Ramos (cell line): Measurements from ENCODE around the gene TXNRD1.
"Not testable (repeated sequence)": the region's sequence is repeated elsewhere in the genome, so short reads cannot be mapped to it uniquely, and the experiment has no call there.

ENCODE experiments used
- in situ Hi-C: fragments of 300-500 bp; cut with MboI; formaldehyde crosslinking; loops from one replicate; pipeline ENCODE4 v1.14.3; 2022; ENCODE audit warnings: low sequenced_read_pairs; ENCODE audit not compliant: unreplicated experiment

Gene TXNRD1

DNA sequence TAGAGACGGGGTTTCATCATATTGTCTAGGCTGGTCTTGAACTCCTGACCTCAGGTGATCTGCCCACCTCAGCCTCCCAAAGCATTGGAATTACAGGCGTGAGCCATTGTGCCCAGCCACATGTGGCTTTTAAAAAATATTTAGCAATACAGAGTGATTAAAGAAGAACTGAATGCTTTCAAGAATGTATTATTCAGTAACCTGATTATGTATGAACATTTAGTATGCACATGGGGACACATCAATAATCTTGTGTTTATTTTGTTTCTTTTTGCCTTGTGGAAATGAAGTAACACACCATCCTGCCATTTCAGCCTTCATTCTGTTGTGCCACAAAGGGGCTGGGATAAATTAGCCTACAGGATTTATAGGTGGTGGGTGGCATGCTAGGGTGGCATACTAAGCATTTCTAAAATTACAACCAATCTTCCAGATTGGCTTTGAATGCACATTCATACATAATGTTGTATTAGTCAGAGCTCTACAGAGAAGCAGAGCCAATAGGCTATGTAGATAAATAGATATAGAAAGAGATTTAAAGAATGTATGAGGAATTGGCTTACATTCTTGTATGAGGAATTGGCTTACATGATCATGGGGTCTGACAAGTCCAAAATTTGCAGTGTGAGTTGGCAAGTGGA is 25.5 kb upstream of the TXNRD1 start:
- in situ Hi-C loops, result loop anchor here (10.0 kb wide), 1 partner anchor 865 kb away; no protein-coding TSS in a partner anchor

DNA sequence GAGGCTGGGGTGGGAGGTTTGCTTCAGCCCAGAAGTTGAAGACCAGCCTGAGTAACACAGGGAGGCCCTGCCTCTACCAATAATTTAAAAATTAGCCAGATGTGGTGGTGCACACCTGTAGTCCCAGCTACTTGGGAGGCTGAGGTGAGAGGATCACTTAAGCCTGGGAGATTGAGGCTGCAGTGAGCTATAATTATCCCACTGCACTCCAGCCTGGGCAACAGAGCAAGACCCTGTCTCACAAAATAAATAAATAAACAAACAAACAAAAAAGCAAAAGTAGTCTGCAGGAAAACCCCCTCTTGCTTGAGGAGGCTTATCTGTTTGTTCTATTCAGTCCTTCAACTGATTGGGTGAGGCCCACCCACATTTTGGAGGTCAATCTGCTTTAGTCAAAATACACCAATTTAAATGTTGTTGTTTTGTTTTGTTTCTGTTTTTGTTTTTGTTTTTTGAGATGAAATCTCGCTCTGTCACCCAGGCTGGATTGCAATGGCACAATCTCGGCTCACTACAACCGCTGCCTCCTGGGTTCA is 24.9 kb upstream of the TXNRD1 start:
- in situ Hi-C loops, result loop anchor here (10.0 kb wide), 1 partner anchor 864 kb away; no protein-coding TSS in a partner anchor

DNA sequence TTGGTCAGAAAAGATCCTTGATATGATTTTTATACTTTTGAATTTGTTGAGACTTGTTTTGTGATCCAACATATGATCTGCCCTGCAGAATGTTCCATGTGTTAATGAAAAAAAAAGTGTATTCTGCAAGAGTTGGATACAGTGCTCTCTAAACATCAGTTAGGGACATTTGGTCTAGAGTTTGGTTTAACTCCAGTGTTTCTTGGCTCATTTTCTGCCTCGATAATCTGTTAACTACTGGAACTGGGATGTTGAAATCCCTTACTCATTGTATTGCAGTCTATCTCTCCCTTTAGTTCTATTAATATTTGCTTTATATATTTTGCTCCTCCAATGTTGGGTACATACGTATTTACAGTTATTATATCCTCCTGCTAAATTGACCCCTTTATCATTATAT is 18.3 kb upstream of the TXNRD1 start:
- in situ Hi-C loops, result loop anchor here (10.0 kb wide), 1 partner anchor 858 kb away; no protein-coding TSS in a partner anchor

DNA sequence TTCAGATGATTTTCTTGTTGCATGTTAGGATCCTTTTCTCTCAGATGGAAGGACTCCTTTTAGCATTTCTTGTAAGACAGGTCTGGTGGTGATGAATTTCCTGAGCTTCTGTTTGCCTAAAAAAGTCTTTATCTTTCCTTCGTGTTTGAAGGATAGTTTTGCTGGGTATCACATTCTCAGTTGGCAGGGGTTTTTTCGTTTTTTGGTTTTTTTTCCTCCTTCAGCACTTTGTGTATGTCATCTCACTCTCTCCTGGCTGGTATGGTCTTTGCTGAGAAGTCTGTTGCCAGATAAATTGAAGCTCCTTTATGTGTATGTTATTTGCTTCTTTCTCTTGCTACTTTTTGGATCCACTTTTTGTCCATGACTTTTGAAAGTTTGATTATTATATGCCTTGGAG is 15.6 kb upstream of the TXNRD1 start:
- in situ Hi-C loops, result loop anchor here (5.0 to 10.0 kb wide), 2 partner anchors 162 to 855 kb away; no protein-coding TSS in a partner anchor

DNA sequence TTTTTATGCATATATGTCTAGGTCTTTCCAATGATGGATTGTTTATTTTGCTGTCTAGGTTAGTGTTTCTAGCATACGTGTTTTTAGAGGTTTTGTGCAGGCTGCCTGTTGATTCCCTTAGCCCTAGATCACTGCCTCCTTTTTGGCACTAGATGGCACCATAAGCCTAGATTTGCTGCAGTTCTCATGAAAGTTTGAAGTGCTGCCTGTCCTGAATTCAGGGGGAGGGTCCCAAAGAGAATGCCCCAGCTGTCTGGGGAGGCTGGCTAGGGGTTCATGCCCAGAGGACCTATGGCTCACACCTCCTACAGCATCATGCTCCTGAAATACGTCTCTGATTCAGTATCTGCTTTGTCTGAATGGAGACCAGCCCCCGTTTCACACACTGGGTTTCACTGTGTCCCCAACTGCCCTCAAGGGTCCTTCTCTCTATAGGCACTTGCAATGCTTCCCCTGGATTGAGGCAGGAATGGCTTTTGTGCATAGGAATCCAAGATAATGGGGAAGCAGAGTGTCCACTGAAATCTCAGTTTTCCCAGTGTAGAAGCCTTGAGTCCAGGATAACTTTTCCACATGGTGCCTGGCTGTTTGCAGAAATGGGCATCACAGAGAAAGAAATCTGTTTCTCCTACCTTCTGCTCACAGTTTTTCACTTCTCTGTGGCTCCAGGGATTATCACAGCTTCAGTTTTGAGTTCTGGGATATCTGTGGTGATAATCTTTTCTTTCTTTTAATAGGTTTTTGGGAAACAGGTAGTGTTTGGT is 14.2 kb upstream of the TXNRD1 start:
- in situ Hi-C loops, result loop anchor here (5.0 kb wide), 1 partner anchor 161 kb away; no protein-coding TSS in a partner anchor

DNA sequence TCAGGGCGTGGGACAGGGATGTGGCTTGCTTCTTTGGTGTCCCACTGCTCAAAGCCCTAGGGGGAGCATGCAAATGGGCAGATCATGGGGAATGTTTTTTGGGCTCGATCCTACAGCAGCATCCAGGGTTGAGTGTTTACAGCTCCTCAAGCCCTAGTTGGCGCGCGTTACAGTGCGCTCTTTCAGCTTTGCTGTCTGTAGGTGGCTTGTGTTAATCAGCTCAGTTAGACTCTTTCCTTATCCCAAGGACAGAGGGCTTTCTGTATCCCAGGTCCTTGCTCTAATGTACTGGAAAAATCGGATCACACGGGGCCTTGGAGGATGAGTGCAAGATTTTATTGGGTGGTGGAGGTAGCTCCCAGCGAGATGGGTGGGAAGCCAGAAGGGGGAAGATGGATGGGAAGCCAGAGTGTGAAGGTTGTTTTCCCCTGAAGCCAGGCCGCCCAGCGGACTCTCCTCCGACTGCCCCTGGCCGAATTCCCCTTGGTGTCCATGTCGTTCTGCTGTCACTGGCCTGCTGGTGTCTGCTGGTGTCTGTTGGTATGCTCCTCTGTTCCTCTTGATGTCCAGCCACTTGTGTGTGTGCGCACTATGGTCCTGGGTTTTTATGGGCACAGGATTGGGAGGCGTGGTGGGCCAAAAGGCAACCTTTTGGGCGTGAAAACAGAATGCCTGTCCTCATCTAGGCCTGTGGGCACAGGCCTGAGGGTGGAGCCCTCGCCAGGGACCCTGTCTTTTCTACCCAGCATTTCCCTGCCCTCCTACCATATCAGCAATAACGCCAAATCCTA is 10.7 kb upstream of the TXNRD1 start:
- in situ Hi-C loops, result loop anchor here (5.0 kb wide), 1 partner anchor 157 kb away; no protein-coding TSS in a partner anchor

DNA sequence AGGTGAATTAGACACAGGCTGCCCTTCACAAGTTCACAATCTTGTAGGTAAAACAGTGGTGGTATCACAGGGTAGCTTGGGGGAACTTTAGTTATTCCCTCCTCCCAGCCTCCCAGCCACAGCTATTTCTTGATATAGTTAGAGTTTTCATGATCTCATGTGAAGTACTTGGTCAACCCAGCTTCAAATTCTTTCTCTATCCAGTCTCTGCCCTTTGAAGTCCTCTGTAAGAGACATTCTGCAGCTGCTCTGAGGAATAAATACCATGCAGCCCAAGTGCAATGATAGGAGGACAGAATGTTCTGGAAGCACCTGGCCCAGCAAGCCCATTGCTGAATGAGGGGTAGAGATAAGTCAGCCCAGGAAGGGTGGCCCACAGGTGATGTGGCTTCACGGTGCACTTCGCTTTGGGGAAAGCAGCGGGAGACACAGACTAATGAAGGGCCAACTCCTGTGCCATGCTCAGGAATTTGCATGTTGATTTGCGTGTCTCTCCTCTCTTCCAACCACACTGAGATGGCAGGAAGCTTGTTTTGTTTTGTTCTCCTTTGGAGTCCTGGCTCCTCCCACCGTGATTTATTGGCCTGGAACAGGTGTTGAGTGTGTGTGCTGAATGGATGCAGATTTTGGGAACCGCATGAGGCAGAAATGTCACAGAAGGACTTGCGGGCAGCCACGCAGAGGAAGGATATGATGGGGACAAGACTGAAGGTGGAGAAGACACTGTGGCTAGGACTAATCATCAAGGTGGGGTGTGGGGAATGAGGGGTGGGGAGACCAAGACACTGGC is 8.0 kb upstream of the TXNRD1 start:
- in situ Hi-C loops, result no loop called here

DNA sequence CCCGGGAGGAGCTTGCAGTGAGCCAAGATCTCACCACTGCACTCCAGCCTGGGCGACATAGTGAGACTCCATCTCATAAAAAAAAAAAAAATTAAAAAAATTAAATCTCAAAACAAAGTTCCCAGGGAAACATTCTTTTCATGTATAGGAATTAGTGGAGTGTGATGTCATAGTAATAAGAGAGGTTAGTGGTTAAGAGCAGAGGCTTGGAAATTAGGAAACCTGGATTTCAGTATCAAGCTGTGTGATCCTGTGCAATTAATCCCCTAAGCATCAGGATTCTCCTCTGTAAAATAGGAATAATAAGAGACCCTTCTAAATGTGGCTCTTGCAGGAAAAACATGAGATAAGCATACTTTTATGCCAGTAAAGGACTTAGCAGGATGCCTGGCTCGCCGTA is 3.1 kb upstream of the TXNRD1 start:
- in situ Hi-C loops, result no loop called here

DNA sequence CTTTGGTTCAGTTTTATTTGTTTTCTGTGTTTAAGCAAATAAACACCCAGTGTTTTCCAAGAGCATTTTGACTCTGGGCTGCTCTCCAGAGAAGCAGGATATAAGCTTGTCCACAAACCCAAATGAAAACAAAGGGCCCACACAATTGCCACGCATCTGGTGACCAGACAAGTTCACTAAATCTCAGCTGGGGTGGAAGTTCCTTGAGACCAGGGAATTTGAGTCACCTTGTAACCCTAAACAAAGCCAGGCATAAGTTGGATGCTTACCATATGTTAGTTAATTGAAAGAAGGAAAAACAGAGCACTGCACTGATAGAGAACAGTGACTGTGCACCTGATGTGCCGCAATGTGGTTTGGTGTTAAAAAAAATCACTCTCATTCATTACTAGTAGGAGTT is 1.6 kb upstream of the TXNRD1 start:
- in situ Hi-C loops, result no loop called here

DNA sequence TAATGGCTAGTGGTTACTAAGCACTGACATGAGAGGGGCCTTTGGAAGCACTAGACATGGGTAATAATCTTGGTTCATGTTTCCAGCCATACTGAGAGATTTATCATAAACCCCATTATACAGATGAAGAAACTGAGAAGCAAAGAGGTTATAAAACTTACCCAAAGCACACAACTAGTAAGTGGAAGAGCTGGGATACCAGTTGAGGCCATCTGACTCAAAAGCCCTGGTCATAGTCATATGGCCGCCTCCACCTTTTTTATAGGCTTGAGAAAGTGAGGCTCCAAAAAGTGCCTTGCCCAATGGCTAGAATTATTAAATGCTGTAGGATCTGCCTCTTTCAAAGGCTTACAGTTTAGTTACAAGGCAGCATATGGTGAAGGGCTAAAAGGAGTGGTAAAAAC is 944 bp downstream of the TXNRD1 start:
- in situ Hi-C loops, result no loop called here

DNA sequence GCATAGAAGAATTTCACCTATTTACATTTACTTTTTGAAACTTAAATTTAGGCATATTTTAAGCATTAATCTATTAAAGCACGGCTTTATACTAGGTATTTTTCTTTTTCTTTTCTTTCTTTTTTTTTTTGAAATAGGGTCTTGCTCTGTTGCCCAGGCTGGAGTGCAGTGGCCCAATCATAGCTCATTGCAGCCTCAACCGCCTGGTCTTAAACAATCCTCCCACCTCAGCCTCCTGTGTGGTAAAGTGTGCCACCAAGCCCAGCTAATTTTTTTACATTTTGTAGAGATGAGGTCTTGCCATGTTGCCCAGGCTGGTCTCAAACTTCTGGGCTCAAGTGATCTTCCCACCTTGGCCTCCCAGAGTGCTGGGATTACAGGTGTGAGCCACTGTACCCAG is 2.9 kb downstream of the TXNRD1 start:
- in situ Hi-C loops, result not testable (repeated sequence)

DNA sequence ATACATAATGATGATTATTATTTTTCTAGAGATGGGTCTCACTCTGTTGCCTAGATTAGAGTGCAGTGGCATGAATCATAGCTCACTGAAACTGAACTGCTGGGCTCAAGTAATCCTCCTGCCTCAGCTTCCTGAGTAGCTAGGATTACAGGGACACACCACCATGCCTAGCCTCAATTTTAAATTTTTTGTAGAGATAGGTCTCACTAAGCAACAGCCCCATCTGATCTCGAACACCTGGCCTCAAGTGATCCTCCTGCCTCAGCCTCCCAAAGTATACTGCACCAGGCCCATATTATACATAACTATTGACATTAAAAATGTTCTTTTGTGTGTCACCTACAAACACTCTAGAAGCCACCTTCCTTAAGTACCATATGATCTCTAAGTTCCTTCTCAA is 3.4 kb downstream of the TXNRD1 start:
- in situ Hi-C loops, result no loop called here

DNA sequence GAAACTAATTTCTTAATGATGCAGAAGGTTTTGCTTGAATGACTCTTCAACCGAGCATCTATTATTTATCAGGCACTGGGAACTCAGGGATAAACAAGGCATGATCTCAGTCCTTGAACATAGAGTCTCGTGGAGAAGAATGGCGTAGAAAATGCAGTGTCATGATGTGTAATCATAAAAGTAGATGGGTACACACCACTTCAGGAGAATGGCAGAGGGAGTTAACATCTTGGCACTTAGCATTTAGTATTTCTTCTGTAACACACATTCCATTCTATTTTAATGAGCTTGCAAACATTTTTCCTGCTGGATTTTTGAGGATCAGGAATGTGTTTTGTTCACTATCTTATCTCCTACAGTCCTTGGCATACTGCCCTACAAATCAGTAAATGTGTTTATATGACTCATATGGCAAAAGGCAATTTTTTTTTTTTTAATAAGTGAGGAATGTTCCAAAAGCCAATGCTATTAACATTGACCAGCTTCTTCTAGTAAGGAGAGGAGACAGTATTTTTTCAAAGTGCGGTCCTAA is 3.8 kb downstream of the TXNRD1 start:
- in situ Hi-C loops, result no loop called here

DNA sequence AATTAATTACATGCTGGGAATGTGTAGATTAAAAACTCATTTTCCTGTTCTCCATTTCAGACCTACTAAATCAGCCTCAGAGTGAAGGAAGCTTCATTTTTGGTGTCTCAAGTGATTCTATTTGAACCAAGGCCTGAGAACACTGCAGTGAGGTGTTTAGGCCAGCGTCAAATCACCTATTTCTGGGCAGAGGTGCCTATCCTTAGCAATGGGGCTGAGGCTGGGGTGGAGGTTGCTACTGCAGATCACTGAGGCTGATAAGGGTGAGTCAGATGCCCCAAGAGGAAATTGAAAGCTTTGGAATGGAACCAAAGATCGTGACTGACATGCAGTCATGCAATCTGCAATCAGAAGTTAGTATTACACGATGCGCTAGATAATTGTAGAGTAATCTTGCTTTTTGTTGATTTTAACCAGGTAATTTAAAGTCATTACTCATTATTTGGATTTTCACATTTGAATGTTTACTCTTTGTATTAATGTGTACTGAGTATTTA is 4.4 kb downstream of the TXNRD1 start:
- in situ Hi-C loops, result no loop called here

DNA sequence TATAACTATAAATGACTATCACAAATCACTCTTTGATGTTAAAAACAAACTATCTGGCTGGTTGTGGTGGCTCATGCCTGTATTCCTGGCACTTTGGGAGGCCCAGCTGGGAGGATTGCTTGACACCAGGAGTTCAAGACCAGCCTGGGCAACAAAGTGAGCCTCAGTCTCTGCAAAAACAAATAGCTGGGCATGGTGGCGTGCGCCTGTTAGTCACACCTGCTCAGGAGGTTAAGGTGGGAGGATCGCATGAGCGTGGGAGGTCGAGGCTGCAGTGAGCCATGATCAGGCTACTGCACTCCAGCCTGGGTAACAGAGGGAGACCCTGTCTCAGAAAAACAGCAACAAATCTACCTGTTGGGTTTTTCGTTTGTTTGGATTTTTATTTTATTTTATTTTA is 5.4 kb downstream of the TXNRD1 start:
- in situ Hi-C loops, result no loop called here

DNA sequence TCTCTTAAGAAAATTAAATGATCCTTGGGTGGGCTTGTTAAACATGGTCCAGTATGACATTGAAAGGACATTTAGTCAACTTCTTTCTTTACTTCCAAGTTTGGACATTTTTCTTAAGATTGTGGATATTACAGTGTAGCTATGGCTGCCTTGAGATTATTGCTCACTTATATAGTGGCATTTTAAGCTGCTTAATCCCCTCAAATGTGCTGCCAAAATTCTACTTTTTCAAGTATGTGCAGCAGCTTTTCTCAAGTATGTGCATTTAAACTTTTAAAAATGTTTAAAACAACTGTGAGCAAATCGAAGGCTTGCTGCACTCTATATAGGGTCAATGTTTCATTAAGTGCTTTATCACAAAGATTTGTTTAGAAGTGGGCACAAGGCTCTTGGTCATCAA is 7.4 kb downstream of the TXNRD1 start:
- in situ Hi-C loops, result no loop called here

DNA sequence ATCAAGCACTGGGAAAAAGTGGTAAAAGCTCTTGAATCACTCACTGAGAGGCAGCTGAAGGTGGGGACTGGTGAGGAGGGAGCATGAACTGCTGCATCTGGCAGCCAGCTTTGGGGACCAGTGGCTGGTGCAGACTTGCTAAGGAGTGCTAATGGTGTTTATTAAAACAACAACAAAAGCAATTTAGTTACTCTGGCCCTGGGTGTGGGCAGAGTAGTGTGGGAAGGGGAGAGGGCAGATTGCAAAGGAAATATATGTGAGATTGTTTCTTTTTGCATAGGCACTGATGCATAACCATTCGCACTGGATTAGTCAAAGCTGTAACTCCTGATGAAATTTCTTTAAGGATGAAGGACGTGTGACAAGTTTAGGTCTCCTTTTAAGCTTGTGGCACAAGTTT is 8.1 kb downstream of the TXNRD1 start:
- in situ Hi-C loops, result no loop called here

DNA sequence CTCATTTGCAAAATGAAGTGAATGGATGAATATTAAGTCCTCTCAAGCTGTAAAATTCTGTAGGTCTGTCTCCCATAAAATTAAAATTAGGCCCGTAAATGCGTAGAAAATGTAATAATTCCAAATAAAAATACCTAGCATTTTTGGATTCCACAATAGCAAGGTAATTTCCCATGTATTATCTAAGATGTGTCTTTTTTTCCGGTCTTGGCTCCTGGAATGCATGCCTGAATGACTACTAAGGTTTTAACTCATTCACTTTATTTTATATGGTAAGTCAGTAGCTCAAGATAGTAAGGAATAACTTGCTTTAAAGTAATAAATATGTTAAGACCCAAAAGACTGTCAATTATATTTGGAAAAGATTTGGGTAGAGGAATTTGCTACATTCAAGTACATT is 11.1 kb downstream of the TXNRD1 start:
- in situ Hi-C loops, result no loop called here

DNA sequence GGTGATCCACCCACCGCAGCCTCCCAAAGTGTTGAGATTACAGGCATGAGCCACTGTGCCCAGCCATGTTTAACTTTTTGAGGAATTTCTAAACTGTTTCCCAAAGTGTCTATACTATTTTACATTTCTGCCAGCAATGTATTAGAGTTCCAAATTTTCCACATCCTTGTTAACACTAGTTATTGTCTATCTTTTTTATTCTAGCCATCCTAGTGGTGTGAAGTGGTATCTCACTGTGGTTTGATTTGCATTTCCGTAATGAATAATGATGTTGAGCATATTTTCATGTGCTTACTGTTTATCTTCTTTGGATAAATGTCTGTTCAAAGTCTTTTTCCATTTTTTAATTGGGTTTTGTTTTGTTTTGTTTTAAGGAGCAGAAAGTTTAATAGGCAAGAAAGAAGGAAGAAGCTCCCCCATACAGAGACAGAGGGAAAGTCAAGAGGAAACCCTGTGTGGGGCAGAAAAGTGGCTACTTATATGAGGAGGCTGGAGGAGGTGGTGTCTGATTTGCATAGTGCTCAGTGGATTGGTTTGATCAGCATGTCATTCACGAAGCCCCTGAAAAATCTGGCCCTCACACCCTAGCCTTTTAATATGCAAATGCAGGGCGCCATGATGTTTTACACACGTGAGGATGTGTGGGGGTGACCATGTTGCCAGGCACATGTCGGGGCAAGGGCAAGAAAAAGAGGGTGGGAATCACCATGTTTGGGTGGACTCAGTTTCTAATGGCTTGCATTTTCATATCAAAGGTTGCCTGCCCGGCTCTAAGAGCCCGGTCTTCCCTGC is 14.9 kb downstream of the TXNRD1 start:
- in situ Hi-C loops, result no loop called here
